GM23248 (cell line): ENCODE data around the gene TRIM44.

Experiments
- EZH2 ChIP-seq: fragments of 200-600 bp; sonication (generic); IDR thresholded peaks from 2 replicates; pipeline ENCODE4 v1.6.1; 2018; ENCODE audit warnings: antibody characterized with exemption, mild to moderate bottlenecking; ENCODE audit not compliant: insufficient read depth, poor library complexity, severe bottlenecking
- EZH2phosphoT487 ChIP-seq: fragments of 200-600 bp; sonication (generic); IDR thresholded peaks from 2 replicates; pipeline ENCODE4 v1.6.1; 2018; ENCODE audit warnings: antibody characterized with exemption, moderate library complexity, mild to moderate bottlenecking, low read depth; ENCODE audit not compliant: insufficient read depth

DNA sequence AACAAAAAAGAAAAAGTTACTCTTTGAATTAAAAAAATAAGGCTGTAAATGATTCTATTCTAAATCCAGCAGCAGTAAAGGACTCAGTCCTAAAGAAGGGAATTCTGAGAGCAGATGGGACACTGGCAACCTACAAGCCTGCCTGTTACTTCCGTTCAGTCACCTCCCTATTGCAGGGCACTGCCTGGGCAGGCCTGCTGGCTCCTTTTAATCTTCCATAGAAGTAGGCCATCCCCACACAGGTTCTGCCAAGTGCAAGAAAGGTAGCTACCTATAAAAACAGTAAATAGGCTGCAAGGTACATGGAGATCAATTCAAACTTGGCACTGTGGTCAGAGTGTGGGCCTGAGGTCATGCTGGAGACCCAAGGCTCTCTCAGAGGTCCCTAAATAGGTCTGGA, 136.4 kb downstream of the TRIM44 start:
- no peak for TF ChIP-seq EZH2
- TF ChIP-seq EZH2phosphoT487: no peak
